ENCODE data around the gene CCR5. TPM values are rescaled to one million over a fixed set of nuclear protein-coding genes. Genes with fewer than 3 reads are reported as not detected.

CCR5 gene
- total and polyA plus RNA-seq, 9 of the 15 experiments (the other 6 are each of a cell fraction or from before 2014, with no cell fraction given), result not detected

DNA sequence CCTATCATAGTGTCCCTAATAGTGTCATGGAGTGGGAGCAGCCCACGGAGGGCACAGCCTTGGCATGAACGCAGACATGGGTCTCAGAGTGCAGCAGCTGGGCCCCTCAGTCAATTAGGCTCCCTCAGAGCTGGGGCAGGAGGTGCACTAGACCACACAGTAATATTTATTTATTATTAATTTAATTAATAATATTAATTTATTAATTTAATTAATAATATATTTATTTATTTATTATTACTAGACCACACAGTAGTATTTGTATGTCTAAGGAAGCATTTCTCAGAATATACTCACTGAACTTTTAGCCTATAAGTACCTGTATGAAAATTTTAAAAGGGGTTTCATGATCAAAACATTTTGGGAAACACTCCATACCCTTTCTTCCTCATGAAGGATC lies 30.8 kb downstream of the CCR5 start:
- Histone ChIP-seq H3K36me3 (ENCODE audit: control insufficient read depth, insufficient read depth, low read length) (no peaks in the 10 kb centered on the region), H4K20me1 (replicated peaks; ENCODE audit: control insufficient read depth, insufficient read depth, low read length) (no peaks in the 10 kb centered on the region), H3K9ac (ENCODE audit: insufficient read depth in 1 of 2, low read depth in 2 of 2, low read length in 2 of 2) (no peak overlapping the region), H3K4me1 (replicated peaks in 1 of 2; ENCODE audit: control insufficient read depth in 2 of 2, insufficient read depth in 2 of 2, low read length in 2 of 2) (peaks cover 22 to 47% of the 10 kb centered on the region in 2 experiments), H3K9me1 (ENCODE audit: control insufficient read depth, insufficient read depth, low read length) (no peaks in the 10 kb centered on the region), H3K27ac (ENCODE audit: extremely low read depth, low read depth, low read length) (no peak overlapping the region), H3K9me3 (replicated peaks; ENCODE audit: control insufficient read depth, insufficient read depth, low read depth, low read length) (no peaks in the 10 kb centered on the region), H3K79me2 (ENCODE audit: control insufficient read depth, insufficient read depth, low read length) (no peaks in the 10 kb centered on the region), H3K4me3 (no peak overlapping the region), H3K4me2 (ENCODE audit: insufficient read depth, low read length) (no peak overlapping the region), H2AFZ (ENCODE audit: low read depth, low read length) (no peak overlapping the region), H3K27me3 (ENCODE audit: control insufficient read depth in 2 of 2, insufficient read depth in 2 of 2, low read length in 2 of 2) (peaks cover 0 to 10% of the 10 kb centered on the region in 2 experiments; a peak in 2 of 5 replicates)
- ATAC-seq (no peak), DNase-seq (ENCODE audit: extremely low read depth in 1 of 4, low spot score in 3 of 4) (no peak), FAIRE-seq (no peak)
- in situ Hi-C loops (cut with MboI), result loop anchor here (25.0 kb wide), 1 partner anchor 1364 kb away; the partner anchor contains the start of gene CLEC3B
- WGBS (ENCODE audit: insufficient coverage, low coverage, missing lambda C conversion rate), result 75% methylated on average over 2 of the region's 2 CpGs
- ChIA-PET POLR2A (no interaction called here), CTCF (ENCODE audit: low intra/inter-chr PET ratio) (no interaction called here)
- no TSS peak for BruUV-seq (replicated peaks)
- intact Hi-C loops (cut with micrococcal nuclease), result no loop called here
- TF ChIP-seq MCM7 (IDR thresholded peaks at IDR 0.05), result 0 out of 4 replicates have a peak, but pooled peaks of 1 of the 2 experiments have one; percentile 28
- TF ChIP-seq, protein P1, sequence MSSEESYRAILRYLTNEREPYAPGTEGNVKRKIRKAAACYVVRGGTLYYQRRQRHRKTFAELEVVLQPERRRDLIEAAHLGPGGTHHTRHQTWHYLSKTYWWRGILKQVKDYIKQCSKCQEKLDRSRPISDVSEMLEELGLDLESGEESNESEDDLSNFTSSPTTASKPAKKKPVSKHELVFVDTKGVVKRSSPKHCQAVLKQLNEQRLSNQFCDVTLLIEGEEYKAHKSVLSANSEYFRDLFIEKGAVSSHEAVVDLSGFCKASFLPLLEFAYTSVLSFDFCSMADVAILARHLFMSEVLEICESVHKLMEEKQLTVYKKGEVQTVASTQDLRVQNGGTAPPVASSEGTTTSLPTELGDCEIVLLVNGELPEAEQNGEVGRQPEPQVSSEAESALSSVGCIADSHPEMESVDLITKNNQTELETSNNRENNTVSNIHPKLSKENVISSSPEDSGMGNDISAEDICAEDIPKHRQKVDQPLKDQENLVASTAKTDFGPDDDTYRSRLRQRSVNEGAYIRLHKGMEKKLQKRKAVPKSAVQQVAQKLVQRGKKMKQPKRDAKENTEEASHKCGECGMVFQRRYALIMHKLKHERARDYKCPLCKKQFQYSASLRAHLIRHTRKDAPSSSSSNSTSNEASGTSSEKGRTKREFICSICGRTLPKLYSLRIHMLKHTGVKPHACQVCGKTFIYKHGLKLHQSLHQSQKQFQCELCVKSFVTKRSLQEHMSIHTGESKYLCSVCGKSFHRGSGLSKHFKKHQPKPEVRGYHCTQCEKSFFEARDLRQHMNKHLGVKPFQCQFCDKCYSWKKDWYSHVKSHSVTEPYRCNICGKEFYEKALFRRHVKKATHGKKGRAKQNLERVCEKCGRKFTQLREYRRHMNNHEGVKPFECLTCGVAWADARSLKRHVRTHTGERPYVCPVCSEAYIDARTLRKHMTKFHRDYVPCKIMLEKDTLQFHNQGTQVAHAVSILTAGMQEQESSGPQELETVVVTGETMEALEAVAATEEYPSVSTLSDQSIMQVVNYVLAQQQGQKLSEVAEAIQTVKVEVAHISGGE (CRISPR knock-in tag; IDR thresholded peaks at IDR 0.05), result no peak
- TF ChIP-seq, protein P2, sequence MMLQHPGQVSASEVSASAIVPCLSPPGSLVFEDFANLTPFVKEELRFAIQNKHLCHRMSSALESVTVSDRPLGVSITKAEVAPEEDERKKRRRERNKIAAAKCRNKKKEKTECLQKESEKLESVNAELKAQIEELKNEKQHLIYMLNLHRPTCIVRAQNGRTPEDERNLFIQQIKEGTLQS (IDR thresholded peaks at IDR 0.05), result 0 out of 2 replicates have a peak, but pooled peaks have one; percentile 3
- TF ChIP-seq, protein P2 (CRISPR knock-in tag; conservative IDR thresholded peaks at IDR 0.05), result no peak
- TF ChIP-seq, protein P3, sequence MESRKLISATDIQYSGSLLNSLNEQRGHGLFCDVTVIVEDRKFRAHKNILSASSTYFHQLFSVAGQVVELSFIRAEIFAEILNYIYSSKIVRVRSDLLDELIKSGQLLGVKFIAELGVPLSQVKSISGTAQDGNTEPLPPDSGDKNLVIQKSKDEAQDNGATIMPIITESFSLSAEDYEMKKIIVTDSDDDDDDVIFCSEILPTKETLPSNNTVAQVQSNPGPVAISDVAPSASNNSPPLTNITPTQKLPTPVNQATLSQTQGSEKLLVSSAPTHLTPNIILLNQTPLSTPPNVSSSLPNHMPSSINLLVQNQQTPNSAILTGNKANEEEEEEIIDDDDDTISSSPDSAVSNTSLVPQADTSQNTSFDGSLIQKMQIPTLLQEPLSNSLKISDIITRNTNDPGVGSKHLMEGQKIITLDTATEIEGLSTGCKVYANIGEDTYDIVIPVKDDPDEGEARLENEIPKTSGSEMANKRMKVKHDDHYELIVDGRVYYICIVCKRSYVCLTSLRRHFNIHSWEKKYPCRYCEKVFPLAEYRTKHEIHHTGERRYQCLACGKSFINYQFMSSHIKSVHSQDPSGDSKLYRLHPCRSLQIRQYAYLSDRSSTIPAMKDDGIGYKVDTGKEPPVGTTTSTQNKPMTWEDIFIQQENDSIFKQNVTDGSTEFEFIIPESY (CRISPR knock-in tag; IDR thresholded peaks at IDR 0.05), result no peak
- no peak for TF ChIP-seq DNMT1 (IDR thresholded peaks at IDR 0.05)
- peak; percentile 73 for TF ChIP-seq DACH1 (IDR thresholded peaks at IDR 0.05; ENCODE audit: partially characterized antibody)
- TF ChIP-seq ZNF444 (CRISPR knock-in tag; IDR thresholded peaks at IDR 0.05), result no peak
- TF ChIP-seq, protein P4, sequence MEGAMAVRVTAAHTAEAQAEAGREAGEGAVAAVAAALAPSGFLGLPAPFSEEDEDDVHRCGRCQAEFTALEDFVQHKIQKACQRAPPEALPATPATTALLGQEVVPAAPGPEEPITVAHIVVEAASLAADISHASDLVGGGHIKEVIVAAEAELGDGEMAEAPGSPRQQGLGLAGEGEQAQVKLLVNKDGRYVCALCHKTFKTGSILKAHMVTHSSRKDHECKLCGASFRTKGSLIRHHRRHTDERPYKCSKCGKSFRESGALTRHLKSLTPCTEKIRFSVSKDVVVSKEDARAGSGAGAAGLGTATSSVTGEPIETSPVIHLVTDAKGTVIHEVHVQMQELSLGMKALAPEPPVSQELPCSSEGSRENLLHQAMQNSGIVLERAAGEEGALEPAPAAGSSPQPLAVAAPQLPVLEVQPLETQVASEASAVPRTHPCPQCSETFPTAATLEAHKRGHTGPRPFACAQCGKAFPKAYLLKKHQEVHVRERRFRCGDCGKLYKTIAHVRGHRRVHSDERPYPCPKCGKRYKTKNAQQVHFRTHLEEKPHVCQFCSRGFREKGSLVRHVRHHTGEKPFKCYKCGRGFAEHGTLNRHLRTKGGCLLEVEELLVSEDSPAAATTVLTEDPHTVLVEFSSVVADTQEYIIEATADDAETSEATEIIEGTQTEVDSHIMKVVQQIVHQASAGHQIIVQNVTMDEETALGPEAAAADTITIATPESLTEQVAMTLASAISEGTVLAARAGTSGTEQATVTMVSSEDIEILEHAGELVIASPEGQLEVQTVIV (CRISPR knock-in tag; IDR thresholded peaks at IDR 0.05; ENCODE audit: borderline replicate concordance), result no peak
- TF ChIP-seq RBBP5 (IDR thresholded peaks at IDR 0.05; ENCODE audit: borderline replicate concordance, insufficient read depth, low read length, poor library complexity, severe bottlenecking), result no peak
- TF ChIP-seq VEZF1 (CRISPR knock-in tag; IDR thresholded peaks at IDR 0.05), result no peak

Data from K562 (cell line).